SJCRH30 (cell line): Measurements from ENCODE around the gene NACC2. TPM values are rescaled to one million over a fixed set of nuclear protein-coding genes. Genes with fewer than 3 reads are reported as not detected.

Experiments
- DNase-seq, 2 experiments: peaks; one replicate each; pipeline ENCODE4 v3.0.0-alpha.2; 2015 to 2020
- H3K27ac ChIP-seq: fragments of 250-450 bp; sonication (Bioruptor Pico); 2 replicates; pipeline ENCODE4 v1.5.1; 2020; ENCODE audit warnings: mild to moderate bottlenecking, moderate library complexity
- H3K27me3 ChIP-seq: fragments of 250-450 bp; sonication (Bioruptor Pico); 2 replicates; pipeline ENCODE4 v1.5.1; 2020; ENCODE audit warnings: mild to moderate bottlenecking, moderate library complexity
- H3K36me3 ChIP-seq: fragments of 250-450 bp; sonication (Bioruptor Pico); 2 replicates; pipeline ENCODE4 v1.5.1; 2020; ENCODE audit warnings: mild to moderate bottlenecking, moderate library complexity
- H3K4me1 ChIP-seq: fragments of 250-450 bp; sonication (Bioruptor Pico); 2 replicates; pipeline ENCODE4 v1.5.1; 2020; ENCODE audit warnings: mild to moderate bottlenecking, moderate library complexity
- H3K4me3 ChIP-seq: fragments of 250-450 bp; sonication (Bioruptor Pico); 2 replicates; pipeline ENCODE4 v1.5.1; 2020; ENCODE audit warnings: mild to moderate bottlenecking, moderate library complexity
- H3K9me3 ChIP-seq: fragments of 250-450 bp; sonication (Bioruptor Pico); replicated peaks from 2 replicates; pipeline ENCODE4 v1.5.1; 2020; ENCODE audit warnings: mild to moderate bottlenecking, moderate library complexity
- total RNA-seq: library from RNA; depleted of rRNA; stranded (reverse); fragments of >200 nt; shearing (Covaris generic); gene quantifications from 2 replicates; pipeline ENCODE4 v1.2.3, GENCODE V29; 2014

Gene NACC2
- total RNA-seq, 1 experiment from 2014 or later, result 4.4 TPM

DNA sequence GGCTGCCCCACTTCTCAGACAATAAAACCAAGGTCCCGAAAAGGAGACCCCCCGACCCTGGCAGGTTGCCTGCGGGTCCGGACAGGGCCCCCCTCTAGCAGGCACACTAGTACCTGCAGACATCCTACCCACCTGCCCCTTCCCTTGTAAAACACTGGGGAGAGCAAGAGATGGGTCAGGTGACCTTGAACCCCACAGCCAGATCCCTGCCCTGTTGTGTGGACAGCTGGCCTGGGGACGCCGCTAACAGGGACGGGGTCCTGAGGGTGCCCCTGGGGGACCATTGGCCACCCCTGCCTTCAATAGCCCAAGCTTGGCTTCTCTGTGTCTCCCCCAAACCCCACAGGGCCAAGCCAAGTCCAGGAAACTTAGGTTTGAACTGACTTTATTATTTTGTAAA lies 88.9 kb downstream of the NACC2 start:
- Histone ChIP-seq H3K36me3 (no peaks in the 10 kb centered on the region), H3K4me1 (peaks cover 18% of the 10 kb centered on the region), H3K27ac (no peak overlapping the region), H3K4me3 (no peak overlapping the region), H3K27me3 (no peaks in the 10 kb centered on the region), H3K9me3 (no peaks in the 10 kb centered on the region)
- DNase-seq, result no peak

DNA sequence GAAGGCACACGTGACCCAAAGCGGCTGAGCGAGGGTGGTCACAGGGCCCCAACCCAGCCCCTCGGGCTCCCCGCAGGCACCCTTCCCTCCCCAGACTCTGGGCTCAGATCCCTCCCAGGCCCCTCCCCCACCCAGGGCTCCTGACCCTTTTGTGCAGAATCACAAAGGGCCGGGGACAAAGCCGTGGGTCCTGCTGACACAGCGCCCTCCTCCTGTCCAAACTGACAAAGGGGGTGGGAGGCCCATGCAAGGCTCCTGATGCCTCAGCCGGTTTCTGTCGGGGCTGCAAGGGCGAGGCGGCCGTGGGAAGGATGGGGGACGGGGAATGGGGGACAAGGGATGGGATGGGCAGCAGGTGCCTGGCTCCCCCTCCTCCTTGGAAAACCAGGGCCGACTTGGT lies 90.4 kb downstream of the NACC2 start:
- Histone ChIP-seq H3K4me1 (peaks cover 18% of the 10 kb centered on the region), H3K4me3 (no peak overlapping the region), H3K27me3 (no peaks in the 10 kb centered on the region), H3K9me3 (no peaks in the 10 kb centered on the region), H3K27ac (no peak overlapping the region), H3K36me3 (no peaks in the 10 kb centered on the region)
- DNase-seq, result no peak

DNA sequence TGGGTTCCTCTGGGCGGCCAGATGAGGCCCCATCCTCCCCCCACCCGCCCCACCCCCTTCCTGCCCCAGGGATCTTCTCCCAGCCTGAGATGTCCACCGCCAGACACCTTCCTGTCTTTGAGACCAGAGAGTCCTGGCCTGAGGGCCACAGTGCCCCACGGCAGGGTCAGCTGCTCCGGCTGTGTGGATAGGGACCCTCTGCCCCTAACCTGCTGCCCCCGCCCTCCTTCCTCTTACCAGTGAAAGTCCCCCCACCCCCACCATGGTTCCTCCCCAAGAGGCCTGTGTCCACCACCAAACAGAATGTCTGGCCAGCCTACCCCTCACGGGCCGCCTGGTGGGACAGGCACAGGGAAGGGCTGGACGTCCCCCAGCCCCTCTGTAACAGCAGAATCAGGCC lies 90.9 kb downstream of the NACC2 start:
- no peak for DNase-seq
- H3K27me3 ChIP-seq, result no peaks in the 10 kb centered on the region
- H3K27ac ChIP-seq, result no peak overlapping the region
- H3K36me3 ChIP-seq, result no peaks in the 10 kb centered on the region
- no peak overlapping the region for H3K4me3 ChIP-seq
- peaks cover 18% of the 10 kb centered on the region for H3K4me1 ChIP-seq
- no peaks in the 10 kb centered on the region for H3K9me3 ChIP-seq

DNA sequence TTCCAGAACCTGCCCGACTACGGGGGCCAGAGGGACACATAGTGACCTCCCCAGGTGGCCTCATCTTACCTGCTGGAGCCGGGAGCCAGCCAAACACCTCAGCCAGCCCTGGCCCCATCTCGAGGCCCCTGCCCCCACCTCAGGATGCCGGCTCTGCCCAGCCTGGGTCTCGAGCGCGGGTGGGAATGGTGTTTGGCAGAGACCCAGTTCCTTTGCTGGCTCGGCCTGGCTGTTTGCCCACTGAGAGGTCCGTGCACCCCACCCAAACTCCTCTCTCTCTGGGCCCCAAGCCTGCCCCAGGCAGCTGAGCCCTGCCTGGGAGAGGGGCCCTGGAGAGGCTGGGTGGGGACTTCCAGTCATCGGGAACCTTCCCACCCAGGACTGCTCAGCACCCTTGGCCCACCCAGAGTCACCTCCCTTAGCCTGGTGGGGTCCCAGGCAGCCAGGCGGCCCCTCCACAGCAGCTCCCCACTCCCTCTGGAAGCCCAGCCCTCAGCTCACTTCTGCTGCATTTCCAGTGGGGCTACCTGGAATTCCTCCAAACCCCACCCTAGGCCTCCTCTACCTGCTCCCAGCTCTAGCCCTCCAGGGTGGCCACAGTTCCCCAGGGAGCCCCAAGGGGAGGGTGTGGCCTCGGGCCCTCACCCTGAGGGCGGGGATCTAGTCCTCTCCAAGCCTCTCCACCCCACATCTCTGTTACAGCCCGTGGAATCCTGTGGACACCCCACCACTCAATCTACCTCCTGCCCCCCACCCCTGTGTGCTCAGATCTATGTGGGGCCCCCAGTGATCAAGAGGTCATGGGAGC lies 91.5 kb downstream of the NACC2 start:
- peak in 1 of 2 experiments; percentile 52 for DNase-seq
- Histone ChIP-seq H3K9me3 (no peaks in the 10 kb centered on the region), H3K27ac (no peak overlapping the region), H3K4me1 (peaks cover 18% of the 10 kb centered on the region), H3K27me3 (no peaks in the 10 kb centered on the region), H3K4me3 (no peak overlapping the region), H3K36me3 (no peaks in the 10 kb centered on the region)

DNA sequence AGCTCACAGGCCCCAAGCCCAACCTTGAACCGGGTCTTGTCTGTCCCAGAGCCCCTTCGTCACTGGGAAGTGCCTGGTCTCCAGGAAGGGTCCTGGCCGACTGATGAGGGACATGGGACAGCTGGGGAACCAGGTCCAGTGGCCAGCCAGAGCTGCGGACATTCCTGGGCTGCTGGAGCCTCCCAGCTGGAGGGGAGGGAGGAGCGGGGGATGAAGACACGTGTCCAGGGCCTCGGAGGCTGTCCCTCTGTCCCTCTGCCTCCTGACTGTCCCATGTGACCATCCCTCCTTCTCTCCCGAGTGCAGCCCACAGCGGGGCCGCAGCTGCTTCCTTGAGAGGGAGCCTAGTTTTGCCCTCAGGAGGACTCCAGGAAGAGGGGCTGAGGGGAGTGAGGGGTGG lies 92.2 kb downstream of the NACC2 start:
- Histone ChIP-seq H3K27ac (no peak overlapping the region), H3K36me3 (no peaks in the 10 kb centered on the region), H3K9me3 (no peaks in the 10 kb centered on the region), H3K27me3 (no peaks in the 10 kb centered on the region), H3K4me3 (no peak overlapping the region), H3K4me1 (peaks cover 18% of the 10 kb centered on the region)
- peak; percentile 72 to 78 for DNase-seq

DNA sequence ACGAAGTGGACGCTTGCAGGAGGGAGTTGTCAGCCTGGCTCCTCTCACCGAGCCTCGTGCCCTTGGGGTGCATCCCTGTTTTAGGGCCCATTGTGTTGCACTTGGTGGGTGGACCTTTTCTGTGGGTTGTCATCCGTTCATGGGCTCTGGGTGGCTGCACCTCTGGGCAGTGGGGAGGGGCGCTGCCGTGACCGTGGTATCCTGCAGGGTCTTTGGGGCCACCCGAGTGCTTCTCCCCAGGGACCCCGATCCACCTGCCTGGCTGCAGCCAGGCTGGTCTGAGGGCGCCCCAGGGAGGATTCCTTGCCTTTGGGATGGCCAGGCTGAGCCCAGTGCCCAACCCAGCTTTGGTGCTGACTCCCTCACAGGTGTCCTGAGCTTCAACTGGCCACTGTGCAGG lies 92.9 kb downstream of the NACC2 start:
- DNase-seq, result no peak
- H3K27me3 ChIP-seq, result no peaks in the 10 kb centered on the region
- H3K4me1 ChIP-seq, result peaks cover 18% of the 10 kb centered on the region
- H3K4me3 ChIP-seq, result no peak overlapping the region
- no peaks in the 10 kb centered on the region for H3K9me3 ChIP-seq
- H3K36me3 ChIP-seq, result no peaks in the 10 kb centered on the region
- H3K27ac ChIP-seq, result no peak overlapping the region

DNA sequence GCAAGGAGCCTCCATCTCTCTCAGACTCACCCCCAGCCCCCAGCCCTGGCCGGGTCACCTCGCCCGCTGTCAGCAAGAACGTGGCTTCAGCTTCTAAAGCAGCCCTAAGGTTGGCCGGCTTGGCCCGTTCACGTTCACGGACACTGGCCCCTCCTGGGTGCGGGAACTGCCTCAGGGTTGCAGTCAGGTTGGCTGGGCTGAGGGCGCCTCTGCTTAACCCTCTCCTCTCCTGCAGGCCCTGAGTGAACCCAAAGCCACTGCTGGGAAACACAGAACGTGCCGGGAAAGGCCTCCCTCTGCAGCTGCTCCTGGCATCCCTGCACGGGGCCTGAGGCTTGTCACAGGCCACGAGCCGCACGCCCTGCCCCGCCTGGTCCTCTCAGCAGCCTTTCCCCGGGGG lies 93.9 kb downstream of the NACC2 start:
- peaks cover 18% of the 10 kb centered on the region for H3K4me1 ChIP-seq
- H3K27me3 ChIP-seq, result no peaks in the 10 kb centered on the region
- H3K9me3 ChIP-seq, result no peaks in the 10 kb centered on the region
- H3K4me3 ChIP-seq, result no peak overlapping the region
- H3K27ac ChIP-seq, result no peak overlapping the region
- H3K36me3 ChIP-seq, result no peaks in the 10 kb centered on the region
- DNase-seq, result peak; percentile 73 to 79

DNA sequence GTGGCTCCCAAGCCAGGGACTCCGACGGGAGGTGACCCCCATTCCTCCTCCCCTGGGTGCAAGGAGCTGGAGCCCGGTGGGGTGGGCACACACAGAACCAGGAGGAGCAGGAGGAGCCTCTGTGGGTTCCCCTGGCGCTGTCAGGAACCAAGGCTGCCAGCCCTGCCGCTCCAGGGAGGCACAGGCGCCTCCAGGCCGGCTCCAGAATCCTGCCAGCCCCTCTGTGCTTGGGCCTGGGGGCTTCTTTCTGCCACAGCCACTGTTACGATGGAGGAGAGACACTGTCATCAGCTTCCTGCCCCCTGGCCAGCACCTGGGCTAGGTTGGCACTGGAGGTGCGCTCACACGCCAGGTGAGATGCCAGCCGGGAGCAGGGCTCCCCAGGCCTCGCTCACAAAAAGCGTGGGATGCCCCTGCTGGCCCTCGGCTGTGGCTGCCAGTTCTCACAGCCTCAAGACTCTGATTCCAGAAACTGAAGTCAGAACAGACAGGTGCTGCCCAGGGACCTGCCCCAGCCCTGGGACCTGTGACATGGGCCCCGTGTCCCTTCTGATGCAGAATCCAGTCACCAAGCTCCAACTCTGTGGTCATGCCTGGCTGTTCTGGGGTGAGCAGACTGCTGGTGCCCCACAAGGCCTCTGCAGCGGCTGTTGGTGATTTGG lies 96.5 kb downstream of the NACC2 start:
- Histone ChIP-seq H3K4me1 (peaks cover 27% of the 10 kb centered on the region), H3K27me3 (no peaks in the 10 kb centered on the region), H3K4me3 (no peak overlapping the region), H3K36me3 (no peaks in the 10 kb centered on the region), H3K9me3 (no peaks in the 10 kb centered on the region), H3K27ac (no peak overlapping the region)
- DNase-seq, result no peak

DNA sequence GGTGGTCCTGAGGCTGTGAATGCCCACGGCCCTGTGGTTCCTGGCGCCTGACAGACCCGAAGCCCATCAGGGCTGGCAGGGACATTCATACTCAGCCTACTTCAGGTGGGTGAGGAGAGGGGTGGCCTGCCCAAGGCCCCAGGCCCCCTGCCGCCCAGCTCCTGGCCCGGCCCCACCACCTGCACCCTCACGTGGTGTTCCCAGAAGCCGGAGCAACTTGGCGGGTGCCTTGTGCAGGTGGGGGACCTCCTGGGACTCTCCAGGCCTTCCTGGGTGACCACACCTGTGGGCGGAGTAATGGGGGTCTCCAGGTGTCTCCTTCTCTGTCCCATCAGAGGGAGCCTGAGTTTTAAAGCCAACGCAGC lies 97.1 kb downstream of the NACC2 start:
- H3K27ac ChIP-seq, result no peak overlapping the region
- no peak overlapping the region for H3K4me3 ChIP-seq
- H3K4me1 ChIP-seq, result peaks cover 26% of the 10 kb centered on the region
- H3K9me3 ChIP-seq, result no peaks in the 10 kb centered on the region
- H3K27me3 ChIP-seq, result no peaks in the 10 kb centered on the region
- H3K36me3 ChIP-seq, result no peaks in the 10 kb centered on the region
- no peak for DNase-seq

DNA sequence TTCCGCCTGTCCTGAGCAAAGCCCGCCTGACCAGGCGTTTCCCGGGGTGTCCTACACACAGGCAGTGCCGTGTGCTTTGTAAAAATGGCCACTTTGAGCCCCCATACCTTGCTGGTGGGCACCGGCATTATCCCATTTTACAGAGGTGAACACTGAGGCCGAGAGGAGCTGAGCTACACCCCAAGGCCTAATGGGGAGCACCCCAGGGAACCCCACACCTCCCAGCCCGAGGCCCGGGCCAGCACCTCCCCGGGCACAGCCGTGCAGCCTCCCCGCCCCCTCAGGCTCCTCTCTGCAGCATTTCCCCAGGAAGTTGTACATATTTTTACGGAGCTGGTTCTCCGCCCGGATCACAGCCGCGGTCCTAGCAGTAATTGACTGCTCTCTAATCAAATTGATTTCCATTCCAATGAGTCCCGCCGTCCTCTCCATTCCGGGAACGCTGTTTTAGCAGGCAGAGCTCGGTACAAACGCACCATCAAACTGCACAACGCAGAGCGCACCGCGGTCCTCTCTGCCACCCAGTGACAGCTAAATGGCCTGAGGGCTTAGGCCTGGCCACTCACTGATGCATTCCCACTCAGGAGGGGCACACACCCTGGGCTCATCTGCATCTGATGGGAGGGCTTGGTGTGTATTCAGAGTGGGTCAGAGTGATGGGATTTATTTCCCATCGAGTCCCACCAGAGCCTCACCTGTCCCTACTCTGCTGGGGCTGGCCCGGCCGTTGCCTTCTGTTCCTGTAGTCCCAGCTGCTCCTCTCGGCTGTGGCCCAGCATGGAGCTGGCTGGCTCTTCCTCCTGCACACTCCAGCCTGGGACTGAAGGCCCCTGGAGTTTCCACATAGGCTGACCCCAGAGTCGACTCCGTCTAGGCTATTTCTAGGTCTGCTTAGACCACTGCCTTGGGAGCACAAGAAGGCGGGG lies 97.7 kb downstream of the NACC2 start:
- DNase-seq, result no peak
- Histone ChIP-seq H3K4me3 (no peak overlapping the region), H3K36me3 (no peaks in the 10 kb centered on the region), H3K27me3 (no peaks in the 10 kb centered on the region), H3K4me1 (peaks cover 22% of the 10 kb centered on the region), H3K9me3 (no peaks in the 10 kb centered on the region), H3K27ac (no peak overlapping the region)

DNA sequence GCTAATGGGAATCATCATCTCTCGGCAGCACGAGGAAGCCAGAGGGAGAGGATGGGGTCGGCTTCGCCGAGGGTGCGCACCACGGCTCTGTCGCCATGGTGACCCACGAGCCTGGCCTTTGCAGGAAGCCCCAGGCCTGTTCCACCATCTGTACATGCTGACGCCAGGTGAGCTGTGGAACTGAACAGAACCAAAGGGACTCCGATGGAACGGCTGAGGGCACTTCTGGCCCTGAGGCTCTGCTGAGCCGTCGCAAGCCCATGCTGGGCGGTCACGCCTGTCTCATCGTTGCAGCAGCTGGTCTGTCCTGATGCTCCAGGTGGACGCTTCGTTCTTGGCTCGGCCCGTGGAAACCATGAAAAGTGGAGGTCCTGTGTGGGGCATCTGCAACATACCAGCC lies 99.3 kb downstream of the NACC2 start:
- no peak overlapping the region for H3K27ac ChIP-seq
- no peak overlapping the region for H3K4me3 ChIP-seq
- no peak for DNase-seq
- H3K9me3 ChIP-seq, result no peaks in the 10 kb centered on the region
- H3K36me3 ChIP-seq, result no peaks in the 10 kb centered on the region
- H3K4me1 ChIP-seq, result peaks cover 32% of the 10 kb centered on the region
- no peaks in the 10 kb centered on the region for H3K27me3 ChIP-seq

DNA sequence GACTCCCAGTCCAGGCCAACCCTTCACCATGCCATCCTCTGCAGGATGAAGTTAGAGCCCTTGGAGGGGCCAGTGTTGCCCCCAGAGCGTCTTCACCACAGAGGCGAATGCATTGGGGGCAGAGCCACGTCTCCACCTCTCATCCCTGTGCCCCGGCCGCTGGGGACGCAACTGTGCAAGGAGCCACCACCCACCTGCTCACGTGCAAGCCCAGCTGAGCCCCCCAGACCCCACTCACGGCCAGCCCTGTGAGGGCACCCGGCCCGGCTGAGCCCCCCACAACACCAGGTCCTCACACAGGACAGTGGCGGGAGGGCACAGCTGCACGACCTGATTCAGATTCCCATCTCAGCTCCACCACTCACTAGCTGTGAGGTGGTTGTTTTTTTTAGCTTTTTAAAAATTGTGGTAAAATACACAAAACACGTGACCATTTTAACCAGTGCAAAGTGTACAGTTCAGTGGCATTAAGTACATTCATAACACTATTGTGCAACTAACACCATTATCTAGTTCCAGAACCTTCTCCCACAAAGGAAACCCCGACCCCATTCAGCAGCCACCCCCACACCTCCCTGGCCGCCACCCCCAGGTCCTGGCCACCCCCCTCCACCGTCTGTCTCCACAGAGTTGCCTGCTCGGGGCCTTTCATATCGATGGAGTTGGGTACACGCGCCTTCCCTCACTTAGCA lies 100.4 kb downstream of the NACC2 start:
- Histone ChIP-seq H3K9me3 (no peaks in the 10 kb centered on the region), H3K4me3 (no peak overlapping the region), H3K27ac (no peak overlapping the region), H3K36me3 (no peaks in the 10 kb centered on the region), H3K4me1 (peaks cover 32% of the 10 kb centered on the region), H3K27me3 (peaks cover 7% of the 10 kb centered on the region; the same call in 1 of the 2 replicates)
- no peak for DNase-seq

DNA sequence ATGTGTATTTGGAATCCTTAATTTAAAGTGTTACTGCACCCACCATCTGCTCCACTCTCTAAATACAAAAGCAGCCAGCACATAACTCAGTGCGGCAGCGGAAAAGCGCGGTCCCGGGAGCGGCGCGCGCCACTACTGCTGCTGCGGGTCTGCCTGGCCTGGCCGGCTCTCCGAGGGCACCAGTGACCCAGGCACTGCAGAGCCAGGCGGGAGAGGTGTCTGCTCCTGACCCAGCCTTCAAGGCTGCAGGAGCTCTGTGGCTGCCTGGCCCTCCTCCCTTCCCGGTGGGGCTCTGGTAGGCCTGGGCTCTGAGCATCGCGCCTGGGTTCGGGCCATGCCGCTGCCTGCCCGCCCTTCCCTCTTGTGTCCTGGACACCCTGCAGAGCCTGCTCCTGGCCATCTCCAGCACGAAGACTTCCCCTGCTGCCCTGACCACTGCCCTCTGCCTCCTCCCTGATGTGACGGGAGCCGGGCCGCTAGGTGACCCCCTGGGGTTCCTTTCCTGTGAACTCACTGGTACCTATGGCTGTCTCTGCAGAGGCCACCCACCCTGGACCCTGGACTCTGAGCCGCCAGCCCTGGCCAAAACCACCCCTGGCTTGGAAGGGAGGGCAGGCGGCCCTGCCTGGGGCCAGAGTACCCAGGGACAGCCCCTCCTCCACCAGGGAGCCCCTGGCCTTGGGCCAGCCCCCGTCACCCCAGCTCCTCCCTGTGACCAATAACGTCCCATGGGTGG lies 101.2 kb downstream of the NACC2 start:
- Histone ChIP-seq H3K36me3 (no peaks in the 10 kb centered on the region), H3K27ac (peak overlapping the region; percentile 90), H3K4me1 (peaks cover 32% of the 10 kb centered on the region), H3K4me3 (peak overlapping the region; percentile 53), H3K27me3 (peaks cover 14% of the 10 kb centered on the region), H3K9me3 (no peaks in the 10 kb centered on the region)
- peak; percentile 56 to 60 for DNase-seq

DNA sequence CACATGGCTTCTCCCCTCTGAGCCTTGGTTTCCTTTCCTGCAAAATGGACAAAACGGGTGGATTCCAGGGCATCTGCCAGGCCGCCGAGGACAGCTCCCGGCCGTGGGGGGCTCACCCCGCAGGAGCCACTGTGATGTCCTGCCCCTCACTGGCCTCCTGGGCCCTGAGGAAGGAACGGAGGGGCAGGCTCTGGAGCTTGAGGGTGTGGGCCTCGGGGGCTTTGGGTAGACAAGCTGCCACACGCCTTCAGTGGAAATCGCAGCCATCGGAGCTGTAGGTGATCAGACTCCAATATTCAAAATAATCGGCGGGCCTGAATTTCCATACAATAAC lies 101.7 kb downstream of the NACC2 start:
- H3K4me3 ChIP-seq, result peak overlapping the region; percentile 53
- H3K4me1 ChIP-seq, result peaks cover 32% of the 10 kb centered on the region
- peak overlapping the region; percentile 90 for H3K27ac ChIP-seq
- no peak for DNase-seq
- no peaks in the 10 kb centered on the region for H3K9me3 ChIP-seq
- no peaks in the 10 kb centered on the region for H3K36me3 ChIP-seq
- H3K27me3 ChIP-seq, result peaks cover 20% of the 10 kb centered on the region
